Islet precursor cell (in vitro differentiated cells): Measurements from ENCODE around the gene GRPEL2.
"Not testable (repeated sequence)": the region's sequence is repeated elsewhere in the genome, so short reads cannot be mapped to it uniquely, and the experiment has no call there.

Experiments
- DNase-seq: peaks from one replicate; pipeline ENCODE4 v3.0.0-alpha.2; 2018

Gene GRPEL2

GRCh38 chr5:149379818-149380374 is 34.6 kb downstream of the GRPEL2 start:
- no peak for DNase-seq

GRCh38 chr5:149380466-149381121 is 35.3 kb downstream of the GRPEL2 start:
- no peak for DNase-seq

DNA sequence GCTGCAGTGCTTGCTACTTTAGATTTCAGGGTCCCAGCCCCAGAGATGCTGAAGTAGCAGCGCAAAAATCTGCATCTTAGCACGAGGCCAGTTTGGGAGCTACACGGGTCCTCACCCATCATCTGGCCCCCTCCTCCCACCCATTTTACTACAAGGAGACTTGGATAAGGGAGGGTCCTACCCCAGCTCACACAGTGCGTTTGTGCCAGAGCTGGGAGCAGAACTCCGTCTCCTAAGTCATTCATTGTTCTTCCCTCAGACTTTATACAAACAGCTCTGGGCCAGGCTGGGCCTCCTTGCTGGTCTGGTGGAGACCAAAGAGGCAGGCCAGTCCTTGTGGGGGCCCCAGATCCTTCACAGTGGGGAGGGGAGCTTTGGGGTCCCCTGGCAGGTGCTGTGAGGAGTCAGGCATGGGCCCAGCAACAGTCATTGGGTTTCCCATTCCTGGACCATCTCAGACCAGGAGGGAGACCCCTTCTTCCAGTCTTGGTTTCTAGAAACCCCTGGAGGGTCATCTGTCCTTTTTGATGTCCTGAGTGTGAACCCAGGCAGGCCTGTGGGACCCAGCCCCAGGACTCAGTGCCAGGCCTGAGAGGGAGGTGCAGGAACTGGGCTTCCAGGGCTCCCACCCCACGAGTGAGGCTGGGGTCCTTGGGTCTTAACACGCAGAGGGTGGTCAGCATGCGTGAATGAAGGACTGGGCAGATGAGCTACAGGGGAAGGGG is 36.1 kb downstream of the GRPEL2 start:
- DNase-seq, result no peak

DNA sequence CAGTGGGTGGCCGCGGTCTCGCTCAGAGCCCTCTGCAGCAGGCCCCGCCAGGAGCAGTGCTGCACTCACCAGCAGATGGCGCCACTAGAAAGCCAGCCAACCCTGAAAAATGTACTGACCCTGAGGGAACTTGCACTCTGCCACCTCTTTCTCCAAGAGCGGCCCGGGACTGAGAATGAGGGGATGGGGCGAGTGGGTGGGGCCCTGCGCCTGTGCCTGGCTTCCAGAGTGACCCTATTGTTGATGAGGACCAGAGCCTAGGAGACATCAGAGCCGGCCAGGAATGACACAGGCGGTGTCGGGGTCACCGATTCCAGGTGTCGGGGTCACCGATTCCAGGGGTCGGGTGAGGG is 36.7 kb downstream of the GRPEL2 start:
- peak; percentile 95 for DNase-seq

DNA sequence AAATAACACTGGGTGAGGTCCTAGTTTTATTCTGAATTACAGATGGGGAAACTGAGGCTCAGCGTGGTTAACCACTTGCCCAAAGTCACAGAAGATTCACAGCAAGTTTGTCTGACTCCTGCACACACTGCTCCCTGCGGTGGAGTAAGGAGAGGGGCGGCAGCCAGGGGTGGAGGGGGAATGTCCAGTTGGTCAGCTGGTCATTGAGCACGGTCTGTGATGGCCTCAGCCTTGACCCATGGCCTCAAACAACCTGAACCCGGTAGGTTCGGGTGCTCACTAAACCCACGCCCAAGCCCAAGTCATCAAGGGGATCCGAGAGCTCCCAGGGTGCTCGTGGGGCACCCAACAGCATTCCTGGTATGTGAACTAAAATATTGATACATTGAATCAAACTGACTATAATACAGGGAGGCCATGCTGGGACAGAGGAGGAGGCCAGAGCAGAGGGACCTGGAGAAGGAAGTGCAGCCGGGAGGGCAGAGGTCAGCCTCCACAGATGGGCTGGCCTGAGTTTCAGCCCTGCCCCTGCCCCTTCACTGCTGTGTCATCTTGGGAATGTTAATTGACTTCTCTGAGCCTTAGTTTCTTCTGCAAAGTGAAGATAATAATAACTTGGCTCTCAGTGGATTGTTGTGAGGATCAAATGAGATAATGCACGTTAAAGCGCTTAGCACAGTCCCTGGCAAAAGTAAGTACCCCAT is 37.4 kb downstream of the GRPEL2 start:
- no peak for DNase-seq

DNA sequence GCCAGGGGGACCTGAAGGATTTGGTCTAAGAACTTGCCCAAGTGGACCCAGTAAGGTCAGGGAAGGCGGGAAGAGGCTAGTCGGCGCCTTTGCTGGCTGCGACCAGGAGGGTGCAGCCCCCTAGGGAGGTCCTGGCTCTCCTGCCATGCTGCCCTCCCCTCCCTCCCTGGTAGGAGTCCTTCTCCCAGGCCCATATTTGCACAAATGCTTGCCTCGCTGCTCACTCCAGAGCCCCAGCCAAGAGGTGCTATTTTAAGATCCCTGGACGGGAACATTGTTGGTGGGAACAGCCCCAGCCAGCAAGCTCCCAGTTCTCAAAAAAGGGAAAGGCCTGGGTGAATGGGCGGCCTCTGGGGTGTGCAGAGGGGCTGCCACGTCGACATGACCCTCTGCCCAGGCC is 38.1 kb downstream of the GRPEL2 start:
- no peak for DNase-seq

DNA sequence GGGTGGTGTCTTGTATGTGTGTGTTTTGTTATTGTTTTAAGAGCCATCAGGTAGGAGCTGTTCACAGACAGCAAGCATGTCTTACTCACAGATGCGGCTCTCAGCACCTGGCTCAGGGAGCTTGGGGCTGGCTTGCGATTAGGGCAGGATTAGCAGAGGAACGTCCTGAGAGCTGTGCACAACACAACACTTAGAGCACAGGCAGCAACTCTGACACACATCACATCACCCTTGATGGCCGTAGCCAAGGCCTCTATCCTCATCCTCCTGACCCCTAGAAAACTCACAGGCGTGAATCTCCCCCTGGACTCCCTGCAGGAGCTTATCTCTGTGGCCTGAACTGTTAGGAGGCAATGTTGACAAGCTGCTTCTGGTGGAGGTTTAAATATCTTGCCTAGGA is 40.9 kb downstream of the GRPEL2 start:
- DNase-seq, result no peak

- no peak for DNase-seq
Measured at GRCh38 chr5:149387081-149387631, 41.9 kb downstream of the GRPEL2 start.

GRCh38 chr5:149387982-149388381 is 42.7 kb downstream of the GRPEL2 start:
- DNase-seq, result no peak

- DNase-seq, result no peak
Measured at GRCh38 chr5:149388498-149389190, 43.3 kb downstream of the GRPEL2 start.

DNA sequence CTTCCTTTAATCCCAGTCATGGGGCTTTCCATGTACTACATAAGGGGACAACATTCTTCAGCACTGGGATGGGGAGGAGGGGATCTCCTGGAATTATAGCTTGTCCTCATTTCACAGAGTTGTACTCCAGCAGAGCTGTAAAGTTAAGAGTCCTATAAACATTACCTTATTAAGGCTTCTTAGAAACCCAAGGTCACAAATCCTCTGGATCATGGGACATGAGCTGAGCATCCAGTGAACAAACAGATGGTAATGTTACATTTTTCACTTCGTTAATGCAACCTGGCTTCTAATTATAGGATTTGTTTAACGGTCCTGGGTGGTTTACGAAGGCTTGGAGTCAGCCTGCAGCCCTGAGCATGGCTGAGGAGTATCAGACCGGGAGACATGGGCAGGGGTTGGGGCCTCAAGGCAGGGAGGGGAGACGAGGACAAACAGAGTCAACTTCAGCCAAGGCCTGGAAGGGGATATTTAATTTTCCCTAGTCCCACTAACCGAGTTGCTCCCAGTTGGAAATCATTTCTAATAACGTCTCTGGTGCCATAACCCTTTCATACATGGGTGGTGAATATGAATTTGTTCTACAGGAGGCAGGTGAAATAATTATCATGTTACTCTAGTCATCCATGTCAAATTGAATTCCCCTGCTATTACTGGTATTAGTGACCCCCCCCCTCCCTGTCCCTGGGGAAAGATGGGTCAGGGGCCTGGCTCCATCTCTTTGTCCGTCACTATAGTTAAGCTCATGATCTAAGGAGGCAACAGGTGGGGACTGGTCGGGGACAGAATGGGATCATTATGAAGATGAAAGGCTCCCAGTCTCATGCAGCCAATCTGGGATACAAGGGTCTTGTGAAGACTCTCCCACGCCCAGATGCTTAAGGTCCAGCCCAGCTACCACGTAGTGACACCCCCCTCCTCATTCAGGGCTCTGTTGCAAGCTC is 44.5 kb downstream of the GRPEL2 start:
- DNase-seq, result no peak

DNA sequence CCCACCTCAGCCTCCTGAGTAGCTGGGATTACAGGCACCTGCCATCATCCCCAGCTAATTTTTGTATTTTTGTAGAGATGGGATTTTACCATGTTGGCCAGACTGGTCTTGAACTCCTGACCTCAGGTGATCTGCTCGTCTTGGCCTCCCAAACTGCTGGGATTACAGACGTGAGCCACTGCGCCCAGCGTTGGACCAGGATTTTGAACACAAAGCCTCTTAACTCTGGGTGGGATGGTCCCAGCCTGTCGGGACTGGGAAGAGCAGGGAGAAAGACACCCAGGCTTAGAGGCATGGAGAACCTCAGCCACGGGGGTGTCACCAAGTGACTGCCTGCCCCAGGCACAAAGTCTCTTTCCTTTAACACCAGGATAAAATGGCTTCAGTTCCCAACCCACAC is 45.8 kb downstream of the GRPEL2 start:
- not testable (repeated sequence) for DNase-seq

DNA sequence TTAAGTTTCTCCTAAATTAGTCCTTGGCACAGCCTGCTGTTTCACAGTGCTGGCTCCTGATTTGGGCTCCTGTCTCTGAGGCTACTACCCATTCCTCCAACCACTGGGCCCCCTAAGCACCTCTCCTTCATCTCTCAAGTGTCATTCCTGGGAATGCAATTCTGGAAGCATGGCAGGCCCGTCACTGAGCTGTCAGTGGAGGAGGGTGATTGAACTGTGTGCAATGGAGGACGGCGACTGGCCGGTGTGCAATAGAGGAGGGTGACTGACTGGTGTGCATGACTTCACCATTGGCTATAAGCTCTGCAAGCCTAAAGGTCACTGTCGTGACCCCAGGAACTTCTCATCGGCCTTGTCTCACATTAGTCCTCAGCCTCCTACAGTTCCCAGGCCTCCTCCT is 46.2 kb downstream of the GRPEL2 start:
- no peak for DNase-seq

GRCh38 chr5:149392718-149393117 is 47.4 kb downstream of the GRPEL2 start:
- DNase-seq, result no peak

DNA sequence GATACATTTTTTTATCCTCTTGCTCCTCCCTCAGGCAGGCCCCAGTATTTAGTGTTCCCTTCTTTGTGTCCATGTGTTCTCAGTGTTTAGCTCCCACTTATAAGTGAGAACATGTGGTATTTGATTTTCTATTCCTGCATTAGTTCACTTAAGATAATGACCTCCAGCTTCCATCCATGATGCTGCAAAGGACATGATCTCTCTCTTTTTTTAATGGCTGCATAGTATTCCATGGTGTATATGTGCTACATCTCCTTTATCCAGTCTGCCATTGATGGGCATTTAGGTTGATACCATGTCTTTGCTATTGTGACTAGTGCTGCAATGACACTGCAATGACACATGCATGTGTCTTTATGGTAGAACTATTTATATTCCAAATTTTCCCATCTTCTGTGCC is 49.7 kb downstream of the GRPEL2 start:
- DNase-seq, result not testable (repeated sequence)

DNA sequence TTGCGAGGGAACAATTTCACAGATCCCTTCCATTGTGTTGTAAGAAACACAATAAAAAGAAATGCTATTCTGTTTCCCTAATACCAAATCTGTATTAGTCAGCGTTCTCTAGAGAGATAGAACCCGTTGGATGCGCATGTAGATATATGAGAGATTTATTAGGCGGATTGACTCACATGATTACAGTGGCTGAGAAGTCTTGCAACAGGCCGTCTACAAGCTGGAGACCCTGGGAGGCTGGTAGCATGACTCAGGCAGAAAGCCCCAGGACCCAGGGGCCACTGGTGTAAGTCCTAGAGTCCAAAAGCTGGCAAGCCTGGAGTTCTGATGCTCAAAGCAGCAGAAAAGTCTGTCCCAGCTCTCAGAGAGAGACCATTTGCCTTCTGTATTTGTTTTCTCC is 52.2 kb downstream of the GRPEL2 start:
- no peak for DNase-seq

- DNase-seq, result peak; percentile 28
Measured at GRCh38 chr5:149398747-149399266, 53.5 kb downstream of the GRPEL2 start.

DNA sequence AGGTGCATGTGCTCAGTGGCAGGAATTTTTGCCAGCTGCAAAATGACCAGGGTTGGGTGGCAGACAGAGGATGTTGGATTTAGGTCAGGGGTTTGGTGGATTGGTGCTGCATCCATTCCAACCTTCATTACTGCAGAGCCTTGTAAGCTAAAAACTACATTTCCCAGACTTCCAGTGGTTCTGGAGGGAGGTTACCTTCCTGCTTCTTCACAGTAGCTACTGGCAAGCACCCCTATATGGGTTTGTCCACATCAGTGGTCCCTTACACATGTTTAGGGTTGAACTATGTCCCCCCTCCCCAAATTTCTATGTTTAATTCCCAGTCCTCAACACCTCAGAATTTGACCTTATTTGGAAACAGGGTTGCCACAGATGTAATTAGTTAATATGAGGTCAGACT is 54.5 kb downstream of the GRPEL2 start:
- DNase-seq, result peak; percentile 36

DNA sequence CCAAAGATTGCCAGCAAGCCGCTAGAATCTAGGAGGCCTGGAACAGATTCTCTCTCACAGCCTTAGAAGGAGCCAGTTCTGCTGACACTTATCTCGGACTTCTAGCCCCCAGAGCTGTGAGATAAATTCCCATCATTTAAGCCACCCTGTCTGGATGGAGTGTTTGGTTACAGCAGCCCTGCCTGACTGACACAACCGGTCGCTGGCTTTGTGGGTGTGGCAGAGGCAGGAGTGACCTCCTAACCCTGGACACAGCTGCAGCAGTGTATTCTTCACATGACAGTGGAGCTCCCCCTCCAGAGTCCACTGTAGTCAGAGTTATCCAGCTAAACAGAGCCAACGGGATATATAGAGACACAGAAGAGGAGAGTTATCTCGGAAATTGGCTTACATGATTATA is 55.0 kb downstream of the GRPEL2 start:
- peak; percentile 82 for DNase-seq

DNA sequence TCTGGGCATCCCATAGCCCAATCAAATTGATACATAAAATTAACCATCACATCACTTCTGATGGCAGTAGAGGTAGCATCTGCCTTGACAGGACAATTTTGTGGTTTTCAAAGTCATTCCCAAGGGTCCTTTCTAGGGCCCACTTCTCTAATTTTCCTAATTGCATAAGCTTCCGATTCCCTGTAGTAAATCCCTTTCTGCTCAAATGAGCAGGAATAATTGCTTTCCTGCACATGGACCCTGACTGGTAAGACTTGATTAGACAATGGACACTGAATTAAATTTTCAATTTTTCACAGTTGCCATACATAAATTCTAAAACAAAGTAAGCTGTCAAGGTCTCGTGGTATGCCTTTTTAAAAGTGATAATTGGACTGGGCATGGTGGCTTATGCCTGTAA is 55.8 kb downstream of the GRPEL2 start:
- DNase-seq, result no peak

GRCh38 chr5:149402291-149402690 is 57.0 kb downstream of the GRPEL2 start:
- DNase-seq, result peak; percentile 43
